Stimulated activated CD4-positive, alpha-beta T cell treated with anti-CD3 and anti-CD28 coated beads, Interleukin-12 subunit alpha, Interleukin-12 subunit beta, amount 100 ng/mL, for 4 hours (primary cell): Measurements from ENCODE around the gene ADA.
A peak's percentile ranks its signal among the peaks of the same experiment; 100 is the strongest.
"Not testable (repeated sequence)": the region's sequence is repeated elsewhere in the genome, so short reads cannot be mapped to it uniquely, and the experiment has no call there.

Experiments used
- DNase-seq: peaks from one replicate; pipeline ENCODE4 v3.0.0-alpha.2; 2020

ADA gene

GRCh38 chr20:44651684-44652423 is at the start of gene ADA:
ADA (minus strand) TSS chr20:44651699; CDS start chr20:44651607, 92 bp downstream.
- peak; percentile 36 for DNase-seq

- DNase-seq: no peak
Measured at GRCh38 chr20:44700306-44700705, 48.8 kb upstream of the ADA start.

- DNase-seq: no peak
Measured at GRCh38 chr20:44698351-44698750, 46.9 kb upstream of the ADA start.

- not testable (repeated sequence) for DNase-seq
Measured at GRCh38 chr20:44697041-44697440, 45.5 kb upstream of the ADA start.

GRCh38 chr20:44696315-44696714 is 44.8 kb upstream of the ADA start:
- DNase-seq: no peak

- DNase-seq: no peak
Measured at GRCh38 chr20:44695674-44696300, 44.3 kb upstream of the ADA start.

GRCh38 chr20:44695295-44695673 is 43.8 kb upstream of the ADA start:
- DNase-seq: no peak

GRCh38 chr20:44694159-44694558 is 42.7 kb upstream of the ADA start:
- DNase-seq: no peak

GRCh38 chr20:44693627-44694026 is 42.1 kb upstream of the ADA start:
- no peak for DNase-seq

GRCh38 chr20:44692932-44693480 is 41.5 kb upstream of the ADA start:
- no peak for DNase-seq

GRCh38 chr20:44691424-44692423 is 40.2 kb upstream of the ADA start:
- no peak for DNase-seq

GRCh38 chr20:44690781-44691423 is 39.4 kb upstream of the ADA start:
- no peak for DNase-seq

- no peak for DNase-seq
Measured at GRCh38 chr20:44689809-44690208, 38.3 kb upstream of the ADA start.

- no peak for DNase-seq
Measured at GRCh38 chr20:44688053-44688625, 36.6 kb upstream of the ADA start.

- DNase-seq: no peak
Measured at GRCh38 chr20:44686934-44687333, 35.4 kb upstream of the ADA start.

- no peak for DNase-seq
Measured at GRCh38 chr20:44684047-44684967, 32.8 kb upstream of the ADA start.

GRCh38 chr20:44683263-44684046 is 32.0 kb upstream of the ADA start:
- peak; percentile 50 for DNase-seq

- DNase-seq: no peak
Measured at GRCh38 chr20:44681796-44682566, 30.5 kb upstream of the ADA start.

- DNase-seq: no peak
Measured at GRCh38 chr20:44678990-44679611, 27.6 kb upstream of the ADA start.
